K562 (cell line): ENCODE measurements around the gene LIFR. TPM values are rescaled to one million over a fixed set of nuclear protein-coding genes. Genes with fewer than 3 reads are reported as not detected.

Experiments
- ATAC-seq: fragments of 200-7000 bp; cut with Tn5 transposase; 3 replicates; pipeline ENCODE4 v1.9.1; 2020; ENCODE audit warnings: moderate library complexity
- BruUV-seq: library from RNA; stranded (reverse); fragments of 400-500 nt; replicated peaks from 2 replicates; lab custom pipeline; 2021; lab: Mats Ljungman, UMichigan
- CTCF ChIA-PET: fragments of 300-600 bp; formaldehyde crosslinking; extraction: SDS; loops from one replicate; lab custom pipeline; 2021; ENCODE audit warnings: low intra/inter-chr PET ratio; lab: Yijun Ruan, JAX
- POLR2A ChIA-PET: fragments of 300-600, 350-650 bp; sonication (Branson Sonifier 250); formaldehyde crosslinking; extraction: SDS; loops from one replicate; lab custom pipeline; 2021; ENCODE audit warnings: antibody characterized with exemption, inconsistent platforms; lab: Yijun Ruan, JAX
- DNase-seq, 4 experiments: peaks; one replicate each; pipeline versions ENCODE4 v3.0.0 to v3.0.0-alpha.2; 2011 to 2018; ENCODE audit warnings: low spot score in 3 of 4, mixed read lengths in 3 of 4; ENCODE audit errors: extremely low read depth in 1 of 4
- FAIRE-seq: peaks from 2 replicates; lab custom pipeline; 2011; peaks lifted over from hg19 to GRCh38; lab: Jason Lieb, UNC
- H2AFZ ChIP-seq: 2 replicates; pipeline ENCODE4 v1.6.0; 2011; ENCODE audit warnings: low read depth, low read length, control low read depth, inconsistent platforms
- H3K27ac ChIP-seq: fragments of 200-600 bp; 3 replicates; pipeline ENCODE4 v1.8.0; 2011; ENCODE audit warnings: low read depth, mild to moderate bottlenecking, control low read depth, inconsistent platforms, low read length, moderate library complexity, mixed read lengths; ENCODE audit errors: extremely low read depth
- H3K27me3 ChIP-seq, 2 experiments: fragments of 300-600 bp in 1 of 2; 2 replicates in 1 of 2; 3 replicates in 1 of 2; pipeline versions ENCODE4 v1.6.0 to v1.8.0; 2011; ENCODE audit warnings: inconsistent platforms in 2 of 2, low read length in 2 of 2, mild to moderate bottlenecking in 1 of 2, mixed read lengths in 1 of 2, moderate library complexity in 1 of 2; ENCODE audit not compliant: control insufficient read depth in 2 of 2, insufficient read depth in 2 of 2
- H3K36me3 ChIP-seq: fragments of 300-600 bp; 3 replicates; pipeline ENCODE4 v1.8.0; 2011; ENCODE audit warnings: mild to moderate bottlenecking, low read length, inconsistent platforms; ENCODE audit not compliant: control insufficient read depth, insufficient read depth
- H3K4me1 ChIP-seq, 2 experiments: fragments of 200-600 bp in 1 of 2; replicated peaks in 1 of 2; 2 replicates in 1 of 2; 3 replicates in 1 of 2; pipeline versions ENCODE4 v1.5.1 to v1.8.0; 2011; ENCODE audit warnings: inconsistent platforms in 2 of 2, low read length in 2 of 2, mild to moderate bottlenecking in 1 of 2, mixed read lengths in 1 of 2, moderate library complexity in 1 of 2; ENCODE audit not compliant: control insufficient read depth in 2 of 2, insufficient read depth in 2 of 2
- H3K4me2 ChIP-seq: 2 replicates; pipeline ENCODE4 v1.6.1; 2011; ENCODE audit warnings: low read length, control low read depth, inconsistent platforms, mixed read lengths; ENCODE audit not compliant: insufficient read depth
- H3K4me3 ChIP-seq: fragments of 200-600 bp; sonication (generic), shearing (Covaris generic); 2 replicates; pipeline ENCODE4 v1.5.1; 2016; ENCODE audit warnings: control low read depth, inconsistent platforms
- H3K79me2 ChIP-seq: fragments of 200-600 bp; 3 replicates; pipeline ENCODE4 v1.8.0; 2011; ENCODE audit warnings: low read length, inconsistent platforms; ENCODE audit not compliant: control insufficient read depth, insufficient read depth
- H3K9ac ChIP-seq, 2 experiments: 2 replicates each; pipeline versions ENCODE4 v1.6.0 to v1.6.1; 2011; ENCODE audit warnings: low read depth in 2 of 2, low read length in 2 of 2, control low read depth in 1 of 2, inconsistent platforms in 1 of 2, mild to moderate bottlenecking in 1 of 2, mixed read lengths in 1 of 2; ENCODE audit not compliant: insufficient read depth in 1 of 2
- H3K9me1 ChIP-seq: one replicate; pipeline ENCODE4 v1.6.0; 2011; ENCODE audit warnings: inconsistent platforms, mild to moderate bottlenecking, low read length, moderate library complexity; ENCODE audit not compliant: control insufficient read depth, insufficient read depth
- H3K9me3 ChIP-seq: replicated peaks from 2 replicates; pipeline ENCODE4 v1.5.1; 2011; ENCODE audit warnings: low read depth, low read length, inconsistent platforms; ENCODE audit not compliant: control insufficient read depth, insufficient read depth
- H4K20me1 ChIP-seq: replicated peaks from 2 replicates; pipeline ENCODE4 v1.6.1; 2011; ENCODE audit warnings: low read length, inconsistent platforms, mixed read lengths; ENCODE audit not compliant: control insufficient read depth, insufficient read depth
- FOXA3 ChIP-seq, 2 experiments: fragments of 450-650 bp in 1 of 2; sonication (generic) in 1 of 2; formaldehyde crosslinking; IDR thresholded peaks in 1 of 2; conservative IDR thresholded peaks in 1 of 2; 2 replicates each; pipeline versions ENCODE4 v1.4.0 to v1.8.0; 2020 to 2022; ENCODE audit warnings: mild to moderate bottlenecking in 2 of 2, missing genetic modification reagents in 1 of 2
- MTA3 ChIP-seq: fragments of 450-650 bp; formaldehyde crosslinking; IDR thresholded peaks from 2 replicates; pipeline ENCODE4 v1.6.1; 2017; ENCODE audit warnings: mild to moderate bottlenecking, borderline replicate concordance
- SLC30A9 ChIP-seq: fragments of 250-450 bp; sonication (Bioruptor Pico); IDR thresholded peaks from 2 replicates; pipeline ENCODE4 v1.8.0; 2022; ENCODE audit warnings: mild to moderate bottlenecking, moderate library complexity
- WGBS: fragments of 100-300 bp; shearing (Covaris generic); methylation state at CpG from one replicate; pipeline ENCODE4 v1.1.6; 2016; ENCODE audit warnings: low coverage, mixed read lengths; ENCODE audit not compliant: insufficient coverage; ENCODE audit errors: missing lambda C conversion rate; 5-methylcytosine and 5-hydroxymethylcytosine counted together
- in situ Hi-C: fragments of 300-500 bp; cut with MboI; formaldehyde crosslinking; loops from 4 replicates; pipeline ENCODE4 v1.15.0; 2018; ENCODE audit warnings: inconsistent platforms, mixed read lengths
- intact Hi-C: fragments of 100-400 bp; cut with micrococcal nuclease; formaldehyde crosslinking; loops from 2 replicates; pipeline ENCODE4 v1.14.2; 2022
- polyA plus RNA-seq, 8 experiments: library from polyadenylated mRNA; depleted of rRNA in 4 of 8; stranded (reverse) in 5 of 8; unstranded in 3 of 8; fragments of >200 nt; fragmentation: Nextera tagmentation in 2 of 8; fragmentation: Illumina TruSeq in 1 of 8; extraction: Ambion mirVana in 2 of 8; extraction: Trizol in 1 of 8; gene quantifications; 2 replicates each; pipeline versions ENCODE4 v1.2.1 to v1.2.3, GENCODE V29; 2011 to 2014; ENCODE audit warnings: inconsistent platforms in 1 of 8, missing spikeins in 1 of 8
- total RNA-seq, 7 experiments: library from RNA; depleted of rRNA in 6 of 7; stranded (reverse); fragments of >200 nt in 6 of 7; fragmentation: Illumina TruSeq in 2 of 7; extraction: Trizol in 2 of 7; gene quantifications; 2 replicates each; pipeline versions ENCODE4 v1.2.1 to v1.2.3, GENCODE V29; 2011 to 2021; ENCODE audit warnings: low replicate concordance in 1 of 7
- TF ChIP-seq, protein P1 (sequence below): fragments of 200-800 bp; sonication (Bioruptor generic); IDR thresholded peaks from 2 replicates; pipeline ENCODE4 v1.6.1; 2017; ENCODE audit warnings: missing genetic modification characterization, missing compliant biosample characterization

Gene LIFR
- total and polyA plus RNA-seq, 9 of the 15 experiments (the other 6 are each of a cell fraction or from before 2014, with no cell fraction given) = 0.43 to 5.7 (median 3.3) TPM

DNA sequence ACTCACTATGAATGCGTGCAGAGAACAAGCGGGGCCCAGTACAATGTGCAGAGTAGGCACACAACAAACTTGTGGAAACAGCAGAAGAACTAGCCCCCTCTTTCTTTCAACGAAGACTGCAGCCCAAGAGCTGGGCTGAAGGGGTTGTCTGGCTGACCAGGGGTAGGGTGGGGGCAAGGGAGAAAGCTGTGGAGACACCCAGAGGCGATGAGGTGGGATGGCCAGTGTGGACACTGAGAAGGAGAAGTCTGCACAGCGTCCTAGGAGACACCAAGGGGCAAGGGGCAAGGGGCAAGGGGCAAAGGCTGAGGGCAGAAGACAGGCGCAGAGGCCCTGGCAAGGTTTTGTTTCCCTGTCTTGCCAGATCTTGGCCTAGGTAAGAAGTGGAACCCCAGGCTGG, 62.3 kb downstream of the LIFR start:
- in situ Hi-C loops = no loop called here
- CTCF ChIA-PET = no interaction called here
- Histone ChIP-seq H3K9ac (no peak overlapping the region), H4K20me1 (no peaks in the 10 kb centered on the region), H3K27ac (no peak overlapping the region), H3K4me3 (no peak overlapping the region), H3K9me3 (no peaks in the 10 kb centered on the region), H3K4me2 (no peak overlapping the region), H3K27me3 (peaks cover 0 to 4% of the 10 kb centered on the region in 2 experiments; a peak in 2 of 5 replicates), H3K36me3 (no peaks in the 10 kb centered on the region), H3K79me2 (no peaks in the 10 kb centered on the region), H2AFZ (no peak overlapping the region), H3K4me1 (no peaks in the 10 kb centered on the region), H3K9me1 (no peaks in the 10 kb centered on the region)
- ATAC-seq (peak; percentile 61; the same call in 2 of the 3 replicates), FAIRE-seq (no peak), DNase-seq (no peak)
- BruUV-seq = no TSS peak
- TF ChIP-seq FOXA3 (CRISPR knock-in tag; conservative IDR thresholded peaks at IDR 0.05 in 1 of 2, IDR thresholded peaks at IDR 0.05 in 1 of 2) (no peak), MTA3 (no peak), SLC30A9 (CRISPR knock-in tag) (no peak)
- TF ChIP-seq, protein P1, sequence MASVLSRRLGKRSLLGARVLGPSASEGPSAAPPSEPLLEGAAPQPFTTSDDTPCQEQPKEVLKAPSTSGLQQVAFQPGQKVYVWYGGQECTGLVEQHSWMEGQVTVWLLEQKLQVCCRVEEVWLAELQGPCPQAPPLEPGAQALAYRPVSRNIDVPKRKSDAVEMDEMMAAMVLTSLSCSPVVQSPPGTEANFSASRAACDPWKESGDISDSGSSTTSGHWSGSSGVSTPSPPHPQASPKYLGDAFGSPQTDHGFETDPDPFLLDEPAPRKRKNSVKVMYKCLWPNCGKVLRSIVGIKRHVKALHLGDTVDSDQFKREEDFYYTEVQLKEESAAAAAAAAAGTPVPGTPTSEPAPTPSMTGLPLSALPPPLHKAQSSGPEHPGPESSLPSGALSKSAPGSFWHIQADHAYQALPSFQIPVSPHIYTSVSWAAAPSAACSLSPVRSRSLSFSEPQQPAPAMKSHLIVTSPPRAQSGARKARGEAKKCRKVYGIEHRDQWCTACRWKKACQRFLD (CRISPR knock-in tag) = no peak
- intact Hi-C loops = no loop called here
- WGBS = 5% methylated on average over 6 of the region's 6 CpGs
- POLR2A ChIA-PET = interaction anchor here (0.9 kb wide), 1 partner anchor 10 kb away, joined by 3 read pairs; no protein-coding TSS in a partner anchor
